Myocyte (in vitro differentiated cells): ENCODE data around the gene CDKL1. TPM values are rescaled to one million over a fixed set of nuclear protein-coding genes. Genes with fewer than 3 reads are reported as not detected.
"Not testable (repeated sequence)": the region's sequence is repeated elsewhere in the genome, so short reads cannot be mapped to it uniquely, and the experiment has no call there.

Experiments
- DNase-seq: peaks from one replicate; pipeline ENCODE4 v3.0.0-alpha.2; 2012; ENCODE audit warnings: low read depth
- total RNA-seq: library from RNA; depleted of rRNA; stranded (reverse); fragments of >200 nt; gene quantifications from 2 replicates; pipeline ENCODE4 v1.2.3, GENCODE V29; 2014

The CDKL1 gene
- total RNA-seq, 1 donor from 2014 or later = 2.6 TPM

DNA sequence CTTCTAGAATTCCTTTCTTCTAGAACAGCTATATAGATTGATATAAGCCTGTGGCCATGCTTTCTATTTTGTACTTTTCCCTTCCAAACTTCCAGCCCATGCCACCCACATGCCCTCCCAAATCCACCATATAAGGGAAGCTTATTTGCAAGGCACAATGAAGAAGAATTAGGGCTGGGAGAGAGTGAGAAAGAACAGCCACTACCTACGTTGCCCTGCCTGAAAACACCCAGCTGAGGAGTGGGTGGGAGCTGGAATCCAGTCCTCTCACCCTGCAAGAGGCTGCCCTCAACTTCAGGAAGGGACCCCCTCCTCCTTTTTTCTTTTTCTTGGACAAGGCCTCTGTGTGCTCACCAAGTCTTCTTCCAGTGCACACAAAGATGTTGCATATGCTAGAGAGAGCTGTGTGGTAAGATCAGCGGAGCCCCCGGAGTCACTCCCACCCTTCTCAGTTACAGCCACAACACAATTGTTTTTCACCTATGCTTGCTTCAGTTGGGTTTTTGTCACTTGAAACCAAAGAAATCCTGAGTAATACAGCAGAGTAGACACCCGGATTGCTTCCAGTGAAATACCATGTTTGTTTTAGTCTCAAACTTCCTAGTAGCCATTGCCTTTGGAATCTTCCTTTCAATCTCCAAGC is 38.8 kb downstream of the CDKL1 start:
- no peak for DNase-seq

DNA sequence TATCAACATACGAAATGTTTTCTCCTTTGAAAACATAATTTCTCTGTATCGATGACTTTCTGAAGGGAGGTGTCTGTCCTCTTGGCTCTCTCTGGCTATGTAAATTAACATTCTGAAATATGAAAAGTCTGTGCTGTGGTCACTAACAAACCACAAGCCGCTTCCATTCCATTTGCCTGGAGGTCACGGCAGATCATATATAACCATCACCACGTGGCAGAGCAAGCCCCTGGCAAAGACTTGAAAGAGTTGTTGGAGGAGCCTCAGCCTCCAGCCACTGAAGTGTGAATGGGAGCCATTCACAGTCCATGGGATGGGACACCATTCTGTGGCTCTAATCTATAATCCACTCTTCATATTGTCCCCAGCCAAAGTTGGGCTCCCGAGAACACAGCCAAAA is 39.6 kb downstream of the CDKL1 start:
- no peak for DNase-seq

DNA sequence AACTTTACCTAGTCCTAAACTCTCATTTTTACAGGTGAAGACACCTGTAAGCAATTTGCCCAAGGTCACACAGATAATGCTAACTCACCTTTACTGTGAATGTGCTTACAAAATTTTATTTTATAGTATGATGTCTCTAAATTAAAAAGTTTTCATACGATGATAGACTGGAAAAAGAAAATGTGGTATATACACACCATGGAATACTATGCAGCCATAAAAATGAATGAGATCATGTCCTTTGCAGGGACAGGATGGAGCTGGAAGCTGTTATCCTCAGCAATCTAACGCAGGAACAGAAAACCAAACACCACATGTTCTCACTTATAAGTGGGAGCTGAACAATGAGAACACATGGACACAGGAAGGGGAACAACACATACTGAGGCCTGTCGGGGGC is 40.4 kb downstream of the CDKL1 start:
- DNase-seq = not testable (repeated sequence)

DNA sequence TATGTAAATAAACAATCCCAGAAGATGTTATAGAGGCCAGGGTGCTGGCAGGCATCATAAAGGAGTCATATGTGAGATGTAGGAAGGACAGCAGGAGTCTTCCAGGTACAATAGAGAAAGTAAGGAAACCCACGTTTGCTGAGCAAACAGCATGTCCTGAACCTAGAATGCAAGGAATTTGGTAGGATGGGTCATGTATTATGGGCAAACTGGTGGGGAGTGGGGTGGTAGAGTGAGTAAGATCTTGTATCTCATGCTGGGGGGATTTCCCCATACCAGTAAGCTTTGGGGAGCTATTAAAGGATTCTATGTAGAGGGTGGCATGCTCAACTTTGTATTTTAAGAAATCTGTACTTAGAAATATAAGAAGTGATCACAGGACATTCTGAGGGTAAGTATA is 41.0 kb downstream of the CDKL1 start:
- DNase-seq = no peak

DNA sequence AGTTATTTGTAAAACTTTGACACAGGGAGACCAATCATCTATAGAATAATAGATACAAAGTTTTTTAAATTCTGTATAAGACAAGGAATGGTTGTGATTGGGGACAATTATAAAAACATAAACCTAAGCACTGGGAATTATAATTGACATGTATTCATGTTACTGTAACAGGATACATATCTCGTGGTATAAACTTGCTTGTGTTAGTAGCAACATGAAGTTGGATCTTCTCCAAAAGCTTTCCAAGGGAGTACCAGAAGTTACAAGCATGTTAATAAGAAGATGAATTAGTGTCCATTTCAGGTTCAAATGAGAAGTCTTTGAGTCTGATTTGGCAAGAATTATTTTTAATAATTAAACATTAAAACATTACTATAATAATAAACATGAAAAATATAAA is 42.2 kb downstream of the CDKL1 start:
- DNase-seq = peak; percentile 74

DNA sequence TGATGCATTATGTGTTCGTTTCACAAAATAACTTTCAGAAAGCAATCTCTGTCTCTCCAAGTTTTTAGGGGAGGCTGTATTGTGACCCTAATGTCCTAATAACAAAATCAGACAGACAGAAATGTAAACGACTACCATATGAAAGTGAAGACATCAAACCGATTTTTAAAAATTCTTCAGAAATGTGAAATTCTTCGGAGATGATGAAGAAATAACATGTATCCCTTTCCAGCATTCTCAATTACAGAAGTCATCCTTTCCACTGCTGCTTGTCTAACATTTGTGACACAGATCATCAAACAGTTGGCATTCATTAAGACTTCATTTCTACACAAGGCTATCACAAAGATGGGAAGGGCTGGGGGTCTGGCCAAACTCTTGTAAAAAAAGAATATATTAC is 43.6 kb downstream of the CDKL1 start:
- no peak for DNase-seq

DNA sequence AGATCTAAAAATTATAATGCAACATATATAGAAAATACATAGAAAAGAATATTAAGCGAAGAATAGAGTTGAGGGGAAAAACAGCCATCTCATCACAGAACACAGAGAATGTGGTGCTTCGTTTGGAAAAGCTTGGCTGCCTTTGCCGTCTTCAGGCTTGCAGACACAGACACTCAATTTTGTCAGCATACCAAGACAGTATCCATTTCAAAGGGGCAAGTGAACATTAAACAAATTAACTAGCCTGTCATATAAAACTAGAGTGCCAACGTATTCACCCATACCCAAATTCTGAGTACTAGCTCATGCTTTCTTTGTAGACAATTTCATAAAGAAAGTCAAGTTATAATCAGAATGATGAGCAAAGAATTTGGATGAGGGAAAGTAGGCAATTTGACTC is 44.1 kb downstream of the CDKL1 start:
- DNase-seq = no peak

DNA sequence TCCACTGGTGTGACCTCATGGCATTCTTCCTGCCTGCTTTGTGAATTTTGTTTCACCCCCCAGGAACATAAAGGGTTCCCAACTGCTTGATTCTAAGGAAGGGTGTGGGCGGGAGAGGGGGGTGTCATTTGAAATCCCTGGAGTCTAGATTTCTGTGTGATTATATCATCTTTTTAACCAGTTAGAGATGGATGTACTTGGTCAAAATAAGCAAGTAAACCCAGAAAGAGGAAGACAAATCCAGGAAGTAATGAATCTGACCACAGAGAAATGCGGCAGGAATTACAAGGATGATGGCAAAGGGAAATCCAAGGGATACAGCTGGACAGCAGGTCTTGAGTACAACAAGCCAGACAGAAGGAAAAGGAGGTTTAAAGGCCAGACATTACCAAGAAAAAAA is 45.7 kb downstream of the CDKL1 start:
- DNase-seq = peak; percentile 45

DNA sequence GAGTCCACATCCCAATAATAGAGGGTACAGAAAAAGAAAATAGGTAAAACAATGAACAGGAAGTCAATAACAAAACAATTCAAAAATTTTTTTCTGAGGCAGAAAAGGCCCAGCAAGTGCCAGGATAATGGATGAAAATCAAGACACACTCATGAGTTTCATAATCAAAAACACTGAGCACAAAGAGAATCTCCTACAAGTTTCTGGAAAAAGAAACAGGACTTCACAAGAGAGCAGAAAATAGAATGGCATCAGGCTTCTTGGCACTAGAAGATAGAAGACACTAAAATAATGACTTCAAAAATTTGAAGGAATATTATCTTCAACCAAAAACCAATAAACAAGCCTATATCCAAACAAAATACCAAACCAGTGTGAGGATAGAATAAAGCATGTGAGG is 47.7 kb downstream of the CDKL1 start:
- no peak for DNase-seq

DNA sequence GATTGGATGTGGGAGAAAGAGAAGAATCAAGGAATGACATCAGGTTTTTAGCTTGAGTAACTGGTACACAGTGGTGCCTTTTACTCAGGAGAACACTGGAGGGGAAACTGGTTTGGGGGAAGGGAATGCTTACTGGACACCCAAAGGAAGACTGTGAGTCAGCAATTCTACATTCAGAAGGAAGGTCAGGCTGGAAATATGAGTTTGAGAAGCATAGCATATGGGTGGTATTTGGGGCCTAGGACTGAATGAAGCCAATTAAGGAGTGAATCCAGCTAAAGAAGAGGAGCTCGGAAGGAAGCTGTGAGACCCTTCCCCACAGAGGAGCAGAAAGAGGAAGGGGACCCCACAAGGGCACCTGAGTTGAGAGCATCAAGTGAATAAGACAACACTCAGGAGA is 49.2 kb downstream of the CDKL1 start:
- DNase-seq = peak; percentile 45

DNA sequence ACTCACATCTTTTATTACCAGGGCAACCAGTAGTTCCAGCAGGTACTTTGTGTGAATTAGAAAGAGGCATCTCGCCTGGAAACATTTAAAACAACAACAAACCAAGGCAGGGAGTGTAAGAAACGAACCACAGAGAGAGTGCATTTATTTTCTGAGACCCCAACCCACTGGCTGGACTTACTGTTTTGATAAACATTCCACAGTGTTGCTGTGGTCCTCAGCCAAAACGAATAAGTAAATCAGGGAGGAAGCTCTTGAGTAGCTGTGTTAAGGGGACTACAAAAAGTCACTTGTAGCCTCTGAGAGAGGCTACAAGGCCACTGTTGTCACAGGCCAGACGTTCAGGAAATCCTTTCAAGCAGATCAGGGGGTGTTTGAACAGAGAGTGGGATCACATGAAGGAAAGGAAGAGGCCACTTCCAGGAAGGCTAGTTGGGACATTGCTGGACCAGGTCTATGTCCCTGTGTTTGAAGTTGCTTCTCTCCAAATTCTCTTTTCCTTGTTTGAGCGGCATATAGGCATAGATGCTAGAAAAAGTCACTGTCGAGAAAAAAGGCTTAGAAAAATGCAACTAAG is 50.7 kb downstream of the CDKL1 start:
- no peak for DNase-seq

DNA sequence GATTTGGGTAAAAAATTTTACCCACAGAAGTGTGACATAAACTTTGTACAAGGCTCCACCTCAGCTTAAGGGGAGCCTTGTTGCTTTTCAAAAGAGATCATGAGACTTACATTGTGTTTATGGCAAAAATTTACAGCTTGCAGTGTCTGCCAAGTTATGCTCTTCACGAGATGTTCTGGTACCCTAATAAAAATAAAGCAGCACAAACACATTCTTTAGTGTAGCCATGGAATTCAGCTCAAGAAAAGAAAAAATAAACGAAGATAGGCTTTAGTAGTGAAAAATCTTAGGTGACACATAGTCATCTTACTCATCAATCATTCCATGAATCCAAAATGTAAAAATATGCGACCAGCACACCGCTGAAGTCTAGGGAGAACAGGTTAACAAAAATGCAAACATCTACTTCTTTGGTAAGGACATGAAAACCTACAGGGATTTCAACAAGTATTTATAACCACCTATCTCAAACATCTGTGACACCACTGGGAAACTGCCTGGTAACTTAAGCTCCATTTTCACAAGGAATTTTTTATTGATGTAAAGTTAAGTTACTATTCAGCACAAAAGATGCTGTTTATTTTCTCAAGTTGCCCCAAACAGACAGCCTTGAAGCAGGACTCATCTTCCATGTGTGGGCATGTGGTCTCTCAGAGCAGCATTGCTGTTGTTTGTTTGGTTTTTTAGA is 51.7 kb downstream of the CDKL1 start:
- no peak for DNase-seq

DNA sequence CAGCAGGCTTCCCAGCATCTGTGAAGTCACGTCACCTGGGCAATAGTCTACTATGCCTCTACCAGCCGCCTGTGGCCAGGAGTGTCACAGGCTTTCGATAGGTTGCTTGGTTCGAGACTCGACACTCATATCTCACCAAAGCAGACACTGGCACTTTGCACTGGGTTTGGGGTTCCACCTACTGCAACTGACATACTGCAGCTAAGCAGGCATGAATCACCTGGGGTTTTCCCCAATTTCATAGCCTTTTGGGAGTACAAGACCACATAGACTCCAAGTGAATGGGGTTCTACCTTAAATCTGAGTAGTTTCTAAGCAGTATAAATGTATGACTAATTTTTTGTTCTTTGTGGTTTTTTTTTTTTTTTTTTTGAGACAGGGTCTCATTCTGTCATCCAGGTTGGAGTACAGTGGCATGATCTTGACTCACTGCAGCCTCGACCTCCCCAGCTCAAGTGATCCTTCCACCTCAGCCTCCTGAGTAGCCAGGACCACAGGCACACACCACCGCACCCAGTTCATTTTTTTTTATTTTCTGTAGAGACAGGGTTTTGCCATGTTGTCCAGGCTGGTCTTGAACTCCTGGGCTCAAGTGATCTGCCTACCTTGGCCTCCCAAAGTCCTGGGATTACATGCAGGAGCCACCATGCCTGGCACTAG is 52.4 kb downstream of the CDKL1 start:
- no peak for DNase-seq

DNA sequence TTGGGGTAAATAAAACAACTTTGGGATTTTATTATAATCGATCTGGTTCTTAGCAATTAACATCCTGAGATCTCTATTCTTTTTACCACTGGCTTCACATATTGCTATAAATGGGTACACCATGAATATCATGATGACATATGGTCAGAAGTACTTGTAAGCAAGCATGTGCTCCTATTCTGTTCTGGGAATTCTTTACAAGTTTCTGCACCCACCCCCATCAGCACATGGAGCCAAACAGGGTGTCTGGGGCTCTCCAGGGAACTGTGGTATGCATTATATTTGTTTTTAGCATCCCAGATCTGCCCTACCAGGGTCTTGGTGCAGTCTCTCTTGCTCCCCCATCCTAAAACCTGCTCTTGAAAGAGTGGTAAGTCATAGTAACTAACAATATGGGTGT is 53.2 kb downstream of the CDKL1 start:
- peak; percentile 38 for DNase-seq

DNA sequence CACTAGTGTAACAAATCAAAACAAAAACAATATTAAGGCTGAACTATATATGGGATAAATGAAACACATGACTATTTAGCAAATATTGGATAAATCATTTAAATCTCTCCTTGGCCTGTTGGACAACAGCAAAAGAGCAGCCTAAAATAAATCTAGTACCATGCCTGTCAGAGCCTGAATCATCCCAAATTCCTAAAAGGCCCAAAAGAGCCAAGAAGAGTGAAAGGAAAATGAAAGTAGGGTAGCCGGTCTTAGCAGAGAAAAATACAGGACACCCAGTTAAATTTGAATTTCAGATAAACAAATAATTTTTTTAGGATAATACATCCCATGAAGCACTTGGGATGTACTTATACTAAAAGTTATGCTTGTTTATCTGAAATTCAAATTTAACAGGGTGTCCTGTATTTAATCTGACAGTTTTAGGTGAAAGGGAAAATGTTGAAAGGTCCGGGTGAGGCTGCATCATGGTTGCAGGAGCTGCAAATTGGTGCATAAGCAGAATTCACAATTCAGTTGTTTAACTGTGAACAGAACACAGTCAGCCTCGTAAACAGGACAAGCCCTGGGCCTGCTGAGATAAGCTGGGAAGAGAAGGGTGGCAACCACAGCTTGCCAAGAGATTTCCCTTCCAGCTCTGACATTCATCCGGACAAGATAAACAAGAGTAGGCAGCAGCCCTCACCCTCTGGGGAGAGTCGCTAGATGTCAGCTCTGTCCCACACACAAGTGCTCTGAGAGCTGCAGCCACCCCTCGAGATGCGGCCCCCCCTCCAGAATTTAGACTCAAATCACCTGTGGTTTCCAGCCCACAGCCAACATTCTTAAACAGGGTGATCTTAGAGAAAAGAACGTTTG is 54.2 kb downstream of the CDKL1 start:
- peak; percentile 91 for DNase-seq

DNA sequence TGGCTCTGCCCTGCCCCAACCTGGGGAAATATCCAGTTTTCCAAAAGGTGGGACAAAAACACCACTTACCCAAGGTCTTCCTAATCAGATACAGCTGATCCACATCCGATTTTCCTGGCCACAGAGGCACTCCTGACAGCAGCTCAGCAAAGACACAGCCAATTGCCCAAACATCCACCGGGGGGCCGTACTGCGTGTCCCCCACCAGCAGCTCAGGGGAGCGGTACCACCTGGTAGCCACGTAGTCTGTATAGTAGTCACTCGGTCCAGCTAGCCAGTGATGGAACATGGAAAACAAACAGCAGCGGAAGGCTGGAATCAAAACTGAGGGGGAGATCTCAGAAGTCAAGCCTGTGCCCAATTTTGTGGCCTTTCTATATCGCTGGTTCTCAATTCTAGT is 55.7 kb downstream of the CDKL1 start:
- DNase-seq = no peak

DNA sequence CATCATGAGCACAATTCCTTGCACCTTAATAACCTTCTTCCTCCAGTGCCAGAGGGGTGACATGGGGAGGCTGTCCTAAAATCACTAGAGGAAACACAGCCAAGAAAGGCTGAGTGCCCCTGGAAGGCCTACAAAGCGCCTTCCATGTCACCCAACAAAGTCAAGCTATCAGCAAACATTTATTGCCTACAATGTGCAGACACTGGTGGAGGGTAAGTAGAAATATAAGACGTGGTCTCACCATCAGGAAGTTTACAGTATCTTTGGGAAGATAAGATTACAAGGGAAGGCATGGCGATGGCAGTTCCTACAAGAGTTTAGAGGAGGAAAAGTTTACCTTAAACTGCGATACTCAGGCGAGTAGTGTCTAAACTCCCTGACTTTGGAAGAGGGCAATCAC is 56.6 kb downstream of the CDKL1 start:
- DNase-seq = no peak

DNA sequence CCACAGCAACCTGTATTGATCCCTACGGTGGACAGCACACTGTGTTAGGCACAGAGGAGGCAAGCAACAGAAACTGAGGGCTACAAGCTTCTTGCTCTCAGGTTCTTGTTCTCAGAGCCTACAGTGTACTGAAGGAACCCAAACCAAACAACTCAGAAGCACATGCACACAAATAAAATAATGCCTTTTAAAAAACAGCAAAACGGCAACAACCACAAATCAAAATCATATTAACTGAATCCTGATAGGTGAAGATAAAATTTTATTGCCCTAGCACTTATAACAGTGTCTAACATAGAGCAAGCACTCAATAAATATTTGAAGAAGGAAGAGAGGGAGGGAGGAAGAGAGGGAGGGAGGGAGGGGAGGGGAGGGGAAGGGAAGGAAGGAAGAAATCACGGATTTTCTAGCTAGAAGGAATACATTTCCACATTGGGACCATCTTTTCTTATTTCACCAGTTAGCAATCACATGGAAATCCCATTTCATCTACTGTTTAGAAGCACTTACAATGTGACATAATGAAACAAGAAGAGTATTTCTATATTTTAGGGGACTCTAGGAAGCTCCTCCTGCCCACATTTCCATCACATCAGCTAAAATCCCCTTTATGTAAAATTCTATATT is 57.4 kb downstream of the CDKL1 start:
- no peak for DNase-seq

DNA sequence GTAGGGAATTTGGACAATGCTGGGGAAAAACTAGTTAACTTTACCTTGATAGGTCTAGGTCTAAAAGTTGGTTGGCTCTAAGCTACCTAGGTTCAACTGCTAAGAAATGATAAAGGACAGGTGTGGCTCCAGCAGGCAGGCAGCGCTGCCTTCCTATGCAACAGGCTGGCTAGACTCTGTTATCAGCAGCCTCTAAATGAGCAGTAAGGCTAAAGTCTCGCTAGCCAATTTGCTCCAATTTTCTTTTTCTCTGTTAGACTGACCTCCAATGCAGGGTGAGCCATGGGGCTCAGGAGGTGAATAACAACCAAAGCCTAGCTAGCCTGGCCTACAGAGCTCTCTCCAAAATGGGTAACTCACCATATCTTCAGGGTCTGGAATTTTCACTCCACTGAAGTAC is 58.1 kb downstream of the CDKL1 start:
- DNase-seq = no peak

DNA sequence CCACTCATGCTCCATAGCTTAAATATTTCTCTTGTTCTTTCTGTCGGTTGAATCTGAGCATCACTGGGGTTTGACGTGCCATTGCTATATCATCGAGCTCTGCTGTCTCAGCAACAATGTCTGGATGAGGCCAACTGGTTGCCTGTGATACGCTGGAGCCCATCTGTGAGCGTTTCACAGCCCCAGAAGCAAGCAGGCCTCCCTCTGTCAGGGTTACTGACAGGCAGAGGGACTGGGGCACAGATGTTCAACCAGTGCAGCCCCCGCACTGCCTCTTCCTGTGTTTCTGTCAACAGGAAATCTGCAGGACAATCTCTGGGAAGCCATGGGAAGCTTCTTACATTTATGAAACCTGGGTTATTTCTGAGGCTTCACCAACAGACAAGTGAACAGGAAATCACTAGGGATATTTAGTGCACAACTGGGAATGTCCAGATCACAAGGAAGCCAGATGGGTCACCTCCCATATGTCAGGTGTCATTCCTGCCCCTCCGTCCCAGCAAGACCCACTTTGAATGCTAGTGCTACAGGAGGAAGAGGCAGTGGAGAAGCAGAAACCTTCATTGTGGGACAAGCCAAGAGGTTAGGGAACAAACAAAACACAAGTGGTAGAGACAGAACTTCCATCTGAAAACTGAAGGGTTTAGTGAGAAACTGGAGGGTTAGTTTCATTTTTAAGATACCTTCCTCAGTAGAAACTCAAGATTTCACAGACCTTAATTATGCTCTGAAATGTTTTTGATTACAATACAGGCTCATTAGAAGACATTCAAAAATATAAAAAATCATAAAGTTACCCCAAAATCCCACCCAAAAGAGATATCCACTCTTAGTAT is 60.5 kb downstream of the CDKL1 start:
- peak; percentile 58 for DNase-seq
